HG02870 (cell line): Measurements from ENCODE around the gene FBXL19.

Experiments used
- ATAC-seq: cut with Tn5 transposase; IDR thresholded peaks from one replicate; pipeline ENCODE4 v1.9.1; 2021; ENCODE audit warnings: mild to moderate bottlenecking, moderate library complexity; ENCODE audit not compliant: unreplicated experiment

The FBXL19 gene

DNA sequence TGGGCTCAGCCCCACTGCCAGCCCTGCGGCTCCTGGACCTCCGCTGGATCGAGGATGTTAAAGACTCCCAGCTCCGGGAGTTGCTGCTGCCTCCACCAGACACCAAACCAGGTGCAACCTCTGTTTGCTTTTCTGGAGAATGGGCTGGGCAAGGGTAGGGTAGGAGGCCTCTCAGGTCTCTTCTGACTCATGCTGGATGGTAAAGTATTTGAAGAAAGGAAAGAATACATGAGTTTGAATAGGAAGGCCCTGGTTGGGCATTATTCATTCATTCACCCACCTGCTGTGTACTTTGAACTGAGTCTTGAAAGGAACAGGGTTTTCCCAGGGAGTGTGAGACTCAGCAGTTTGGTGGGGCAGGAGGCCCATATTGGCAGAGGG lies 19.0 kb downstream of the FBXL19 start:
- ATAC-seq = no peak

DNA sequence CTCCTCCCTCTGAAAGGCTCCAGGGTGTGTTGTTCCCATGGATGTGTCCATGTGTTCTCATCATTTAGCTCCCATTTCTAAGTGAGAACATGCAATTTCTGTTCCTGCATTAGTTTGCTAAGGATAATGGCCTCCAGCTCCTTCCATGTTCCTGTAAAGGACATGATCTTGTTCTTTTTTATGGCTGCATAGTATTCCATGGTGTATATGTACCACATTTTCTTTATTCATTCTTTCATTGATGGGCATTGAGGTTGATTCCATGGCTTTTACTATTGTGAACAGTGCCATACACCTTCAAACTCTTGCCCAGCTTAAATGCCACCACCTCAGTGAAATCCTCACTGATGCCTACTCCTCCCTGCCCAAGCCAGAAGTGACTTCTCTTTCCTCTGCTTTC lies 21.0 kb downstream of the FBXL19 start:
- no peak for ATAC-seq

DNA sequence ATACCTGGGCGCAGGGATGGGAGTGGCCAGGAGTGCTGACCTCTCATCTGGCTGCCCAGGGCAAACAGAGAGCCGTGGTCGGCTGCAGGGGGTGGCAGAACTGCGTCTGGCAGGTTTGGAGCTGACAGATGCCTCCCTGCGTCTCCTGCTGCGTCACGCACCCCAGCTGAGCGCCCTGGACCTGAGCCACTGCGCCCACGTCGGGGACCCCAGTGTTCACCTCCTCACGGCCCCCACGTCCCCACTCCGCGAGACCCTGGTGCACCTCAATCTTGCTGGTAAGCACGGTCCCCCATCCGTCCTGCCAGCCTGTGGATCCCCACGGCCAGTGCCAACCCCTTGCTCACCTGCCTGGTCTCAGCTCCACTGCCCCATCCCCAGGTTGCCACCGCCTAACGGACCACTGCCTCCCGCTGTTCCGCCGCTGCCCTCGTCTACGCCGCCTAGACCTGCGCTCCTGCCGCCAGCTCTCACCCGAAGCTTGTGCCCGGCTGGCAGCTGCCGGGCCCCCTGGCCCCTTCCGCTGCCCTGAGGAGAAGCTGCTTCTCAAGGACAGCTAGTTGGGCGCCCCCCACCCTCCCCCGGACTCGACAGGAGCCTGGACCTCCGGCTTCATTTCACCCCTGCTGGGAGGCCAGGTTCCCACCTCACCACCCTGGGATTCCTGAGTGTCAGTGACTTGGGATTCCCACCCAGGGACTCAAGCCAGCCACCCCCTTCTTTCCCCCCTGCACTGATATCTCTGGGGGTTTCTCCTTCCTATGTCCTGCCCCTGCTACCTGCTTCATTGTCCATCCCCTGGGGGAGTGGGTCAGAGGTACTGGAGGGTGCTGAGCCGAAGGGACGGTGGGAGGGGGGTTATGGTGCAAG lies 23.5 kb downstream of the FBXL19 start:
- ATAC-seq = no peak

DNA sequence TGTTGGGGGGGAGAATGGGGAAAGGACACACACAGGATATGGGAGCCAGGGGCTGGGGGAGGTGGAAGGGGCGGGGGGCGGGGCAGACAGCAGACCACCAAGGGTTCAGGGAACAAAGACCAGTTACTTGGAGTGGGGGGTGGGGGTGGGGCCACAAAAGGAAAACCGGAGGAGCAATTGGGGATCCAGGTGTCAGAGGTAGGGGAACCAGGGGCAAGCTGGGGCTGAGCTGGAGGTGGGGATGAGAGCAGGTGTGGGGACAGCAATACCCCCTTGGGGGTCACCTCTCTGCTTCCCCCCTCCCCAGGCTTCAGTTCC lies 24.1 kb downstream of the FBXL19 start:
- no peak for ATAC-seq

DNA sequence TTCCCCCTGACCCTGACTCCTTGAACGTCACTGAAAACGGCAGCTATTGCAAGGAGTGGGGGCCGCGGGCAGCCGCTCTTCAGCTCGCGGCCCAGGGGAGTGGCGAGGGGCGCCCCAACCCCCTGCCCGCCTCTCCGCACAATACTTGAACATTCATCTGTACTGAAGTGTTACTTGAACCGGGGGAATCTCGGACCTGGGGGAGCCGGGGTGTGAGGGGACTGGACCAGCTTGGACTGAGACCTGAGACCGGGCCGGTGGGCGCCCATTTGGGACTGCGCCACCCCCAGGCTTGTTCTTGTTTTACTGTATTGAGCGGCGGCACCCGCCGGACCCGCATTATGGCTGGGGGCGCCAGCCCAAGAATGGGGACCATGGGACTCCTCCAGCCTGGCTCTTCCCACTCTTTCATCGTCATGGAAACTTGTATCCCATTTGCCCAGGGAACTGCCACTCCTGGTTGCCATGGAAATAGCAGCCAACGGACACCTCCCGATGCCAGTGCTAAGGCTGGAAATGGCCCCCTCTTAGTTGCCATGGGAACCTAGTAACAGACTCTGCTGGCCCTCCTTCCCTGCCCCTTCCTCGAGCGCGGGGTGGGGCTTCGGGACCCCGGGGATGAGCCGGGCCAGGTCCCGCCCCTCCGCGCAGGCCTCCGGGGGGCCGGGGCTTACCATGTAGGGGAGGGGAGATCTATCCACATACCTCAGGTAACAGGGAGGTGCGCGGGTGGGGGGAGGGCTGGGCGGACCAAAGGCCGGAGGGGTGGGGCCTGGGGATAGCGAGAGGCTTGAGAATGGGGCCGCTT lies 24.7 kb downstream of the FBXL19 start:
- ATAC-seq = no peak

DNA sequence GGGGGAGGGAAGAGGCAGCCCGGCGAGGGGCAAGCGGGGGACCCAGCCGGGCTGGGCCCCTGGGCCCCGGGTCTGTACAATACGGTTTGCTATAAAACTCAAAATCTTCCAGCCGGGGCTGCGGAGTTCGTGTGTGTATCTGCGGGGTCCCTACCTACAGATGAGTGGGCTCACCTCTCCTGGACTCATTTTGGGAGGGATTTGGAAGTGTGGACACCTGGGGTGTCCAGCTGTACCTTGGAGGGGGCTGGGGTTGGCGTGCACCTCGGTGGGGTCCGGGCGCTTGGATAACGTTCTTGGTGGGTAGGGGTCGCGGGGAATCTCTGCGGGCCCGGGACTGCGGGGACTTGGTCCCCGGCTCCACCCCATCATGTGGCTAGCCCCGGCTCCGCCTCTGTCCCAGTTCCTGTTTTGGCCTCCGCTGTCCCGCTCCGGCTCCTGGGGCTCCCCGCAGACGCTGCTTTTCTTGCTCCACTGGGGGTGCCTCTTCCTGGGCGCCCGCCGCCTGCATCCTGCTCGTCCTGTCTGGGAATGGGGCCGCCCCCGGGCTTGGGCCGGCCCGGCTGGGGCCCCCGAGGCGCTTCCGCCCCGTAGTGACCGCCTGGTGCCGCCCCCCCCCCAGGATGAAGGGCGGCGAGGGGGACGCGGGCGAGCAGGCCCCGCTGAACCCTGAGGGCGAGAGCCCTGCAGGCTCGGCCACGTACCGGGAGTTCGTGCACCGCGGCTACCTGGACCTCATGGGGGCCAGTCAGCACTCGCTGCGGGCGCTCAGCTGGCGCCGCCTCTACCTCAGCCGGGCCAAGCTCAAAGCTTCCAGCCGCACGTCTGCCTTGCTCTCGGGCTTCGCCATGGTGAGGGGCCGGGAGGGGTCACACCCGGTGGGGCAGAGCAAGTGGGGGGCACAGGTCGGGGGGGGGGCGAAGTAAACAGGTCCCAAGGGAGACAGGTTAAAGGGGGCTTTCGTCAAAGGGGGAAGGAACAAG lies 25.6 kb downstream of the FBXL19 start, which contains the start of gene ORAI3:
TSS of gene ORAI3 (plus strand) at position 402 of the 983 bp plus-strand sequence. CDS start at position 624, 222 bp downstream.
- ATAC-seq = peak; percentile 59

DNA sequence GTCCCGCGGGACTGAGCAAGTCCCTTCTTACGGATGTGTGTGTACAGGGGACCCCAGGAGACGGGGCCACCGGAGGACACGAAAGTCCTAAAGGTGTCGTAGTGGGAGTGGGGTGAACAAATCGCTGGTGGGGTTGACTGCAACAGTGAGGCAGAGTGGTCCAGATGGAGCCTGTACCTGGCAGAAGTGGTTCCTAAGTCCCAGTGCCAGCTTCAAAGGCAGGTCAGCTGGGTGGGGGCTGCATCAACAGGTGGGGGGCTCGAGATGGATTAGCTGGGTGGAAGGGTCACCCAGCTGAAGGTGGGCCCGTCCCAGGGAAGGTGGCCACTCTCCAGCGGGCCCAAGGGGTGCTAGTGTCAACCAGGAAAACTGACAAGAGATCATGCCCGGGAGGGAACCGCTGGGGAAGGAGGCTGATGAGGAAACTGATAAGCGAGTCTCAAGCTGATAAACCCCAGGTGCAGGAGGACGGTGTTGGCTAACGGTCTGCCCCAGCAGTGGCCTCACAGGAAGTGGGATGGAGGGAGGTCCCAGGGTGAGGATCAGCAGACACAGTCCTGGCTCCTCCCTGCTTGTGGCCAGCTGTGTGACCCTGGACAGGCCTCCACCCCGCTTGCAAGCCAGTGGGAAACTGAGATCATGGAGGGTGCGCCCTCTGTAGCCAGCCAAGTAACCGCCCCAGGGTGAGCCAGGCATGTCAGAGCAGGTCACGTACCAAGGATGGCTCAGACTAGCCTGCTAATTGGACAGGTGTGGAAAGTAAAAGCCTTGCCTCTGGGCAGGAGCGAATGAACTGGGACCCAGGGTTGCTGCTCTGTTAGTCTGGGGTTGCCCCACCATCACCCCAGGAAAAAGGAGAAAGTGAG lies 26.5 kb downstream of the FBXL19 start:
- no peak for ATAC-seq

DNA sequence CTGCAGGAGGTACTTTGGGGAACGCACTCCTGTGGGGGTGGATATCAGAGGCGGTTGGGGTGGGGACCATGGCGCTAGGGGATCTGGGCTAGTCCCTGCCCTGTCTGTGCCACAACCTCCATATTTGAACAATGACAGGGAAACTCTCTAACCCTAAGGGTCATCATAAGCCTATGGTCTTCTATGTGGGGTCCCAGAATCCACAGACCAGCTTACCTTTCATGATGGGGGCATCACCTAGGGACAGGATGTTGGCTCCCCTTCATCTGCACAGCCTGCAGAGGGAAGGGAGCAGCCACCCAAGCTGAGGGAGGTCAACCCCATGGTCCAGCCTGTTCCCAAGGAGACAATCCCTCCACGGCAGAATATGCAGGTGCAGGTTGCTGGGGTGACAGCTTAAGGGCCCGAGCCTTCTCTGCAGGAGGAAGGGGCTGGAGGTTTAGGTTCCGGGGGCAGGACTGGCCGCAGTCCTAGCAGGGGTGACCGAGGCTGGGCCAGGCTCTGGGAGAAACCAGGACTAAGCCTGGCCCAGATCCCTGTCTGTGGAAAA lies 27.2 kb downstream of the FBXL19 start:
- no peak for ATAC-seq

DNA sequence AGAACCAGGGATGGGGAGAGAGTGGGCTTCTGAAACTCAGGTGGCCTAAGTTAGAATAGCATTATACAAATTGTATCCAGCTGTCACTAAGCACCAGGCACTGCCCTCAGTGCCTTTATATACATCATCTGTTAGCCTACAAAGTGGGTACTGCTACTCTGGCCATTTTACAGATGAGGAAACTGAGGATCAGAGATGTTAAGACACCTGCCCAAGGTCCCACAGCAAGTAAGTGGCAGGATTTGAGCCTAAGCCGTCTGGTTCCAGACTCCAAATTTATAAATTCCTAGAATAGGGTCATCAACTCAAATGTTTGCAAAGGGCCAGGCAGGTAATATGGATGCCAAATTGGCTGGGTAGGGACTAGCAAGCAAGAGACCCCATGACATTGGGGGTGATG lies 27.8 kb downstream of the FBXL19 start:
- ATAC-seq = no peak

DNA sequence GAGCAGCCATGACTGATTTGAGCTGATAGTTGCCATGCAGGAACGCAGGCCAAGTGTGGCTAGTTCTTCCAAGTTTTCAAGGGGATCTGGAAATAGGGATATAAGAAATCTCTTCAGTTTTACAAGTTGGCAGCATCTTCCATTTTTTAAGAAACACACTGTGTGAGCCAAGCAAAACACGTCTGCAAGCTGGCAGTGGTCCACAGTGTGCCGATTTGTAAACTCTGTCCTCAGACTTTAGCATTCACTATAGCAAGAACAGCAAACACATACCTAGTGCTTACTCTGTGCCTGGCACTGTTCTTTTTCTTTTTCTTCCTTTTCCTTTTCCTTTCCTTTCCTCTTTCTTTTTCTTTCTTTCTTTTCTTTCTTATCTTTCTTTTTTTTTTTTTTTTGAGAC lies 28.4 kb downstream of the FBXL19 start:
- ATAC-seq = no peak

DNA sequence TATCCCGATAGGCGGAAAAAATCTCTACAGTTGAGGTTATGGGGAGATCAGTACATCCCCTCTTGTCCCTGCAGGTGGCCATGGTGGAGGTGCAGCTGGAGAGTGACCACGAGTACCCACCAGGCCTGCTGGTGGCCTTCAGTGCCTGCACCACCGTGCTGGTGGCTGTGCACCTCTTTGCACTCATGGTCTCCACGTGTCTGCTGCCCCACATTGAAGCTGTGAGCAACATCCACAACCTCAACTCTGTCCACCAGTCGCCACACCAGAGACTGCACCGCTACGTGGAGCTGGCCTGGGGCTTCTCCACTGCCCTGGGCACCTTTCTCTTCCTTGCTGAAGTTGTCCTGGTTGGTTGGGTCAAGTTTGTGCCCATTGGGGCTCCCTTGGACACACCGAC lies 29.7 kb downstream of the FBXL19 start:
- no peak for ATAC-seq

DNA sequence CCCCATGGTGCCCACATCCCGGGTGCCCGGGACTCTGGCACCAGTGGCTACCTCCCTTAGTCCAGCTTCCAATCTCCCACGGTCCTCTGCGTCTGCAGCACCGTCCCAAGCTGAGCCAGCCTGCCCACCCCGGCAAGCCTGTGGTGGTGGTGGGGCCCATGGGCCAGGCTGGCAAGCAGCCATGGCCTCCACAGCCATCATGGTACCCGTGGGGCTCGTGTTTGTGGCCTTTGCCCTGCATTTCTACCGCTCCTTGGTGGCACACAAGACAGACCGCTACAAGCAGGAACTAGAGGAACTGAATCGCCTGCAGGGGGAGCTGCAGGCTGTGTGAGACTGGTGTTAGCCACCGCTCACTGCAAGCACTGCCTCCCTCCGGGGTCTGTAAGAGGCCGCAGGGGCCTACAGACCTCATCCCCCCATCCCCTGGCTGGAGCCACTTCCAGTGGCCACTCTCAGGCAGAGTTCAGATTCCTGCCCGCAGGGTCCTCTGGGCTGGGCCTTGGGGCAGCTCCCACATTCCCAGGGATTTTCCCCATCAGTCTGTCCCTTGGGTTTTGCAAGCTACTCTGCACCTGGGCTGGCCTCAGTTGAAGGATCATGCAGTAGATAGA lies 30.2 kb downstream of the FBXL19 start:
- no peak for ATAC-seq

DNA sequence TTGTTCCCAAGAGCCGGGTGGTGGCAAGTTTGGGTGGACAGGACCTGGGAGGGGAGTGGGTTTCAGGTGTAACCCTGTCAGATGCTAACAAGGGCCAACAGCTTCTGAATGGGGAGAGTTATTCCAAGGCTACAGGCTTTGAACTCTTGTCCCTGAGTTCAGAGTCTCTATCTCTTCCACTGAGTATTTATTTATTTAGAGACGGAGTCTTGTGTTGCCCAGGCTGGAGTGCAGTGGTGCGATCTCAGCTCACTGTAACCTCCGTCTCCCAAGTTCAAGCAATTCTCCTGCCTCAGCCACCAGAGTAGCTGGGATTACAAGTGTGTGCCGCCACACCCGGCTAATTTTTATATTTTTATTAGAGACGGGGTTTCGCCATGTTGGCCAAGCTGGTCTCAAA lies 31.6 kb downstream of the FBXL19 start:
- no peak for ATAC-seq

DNA sequence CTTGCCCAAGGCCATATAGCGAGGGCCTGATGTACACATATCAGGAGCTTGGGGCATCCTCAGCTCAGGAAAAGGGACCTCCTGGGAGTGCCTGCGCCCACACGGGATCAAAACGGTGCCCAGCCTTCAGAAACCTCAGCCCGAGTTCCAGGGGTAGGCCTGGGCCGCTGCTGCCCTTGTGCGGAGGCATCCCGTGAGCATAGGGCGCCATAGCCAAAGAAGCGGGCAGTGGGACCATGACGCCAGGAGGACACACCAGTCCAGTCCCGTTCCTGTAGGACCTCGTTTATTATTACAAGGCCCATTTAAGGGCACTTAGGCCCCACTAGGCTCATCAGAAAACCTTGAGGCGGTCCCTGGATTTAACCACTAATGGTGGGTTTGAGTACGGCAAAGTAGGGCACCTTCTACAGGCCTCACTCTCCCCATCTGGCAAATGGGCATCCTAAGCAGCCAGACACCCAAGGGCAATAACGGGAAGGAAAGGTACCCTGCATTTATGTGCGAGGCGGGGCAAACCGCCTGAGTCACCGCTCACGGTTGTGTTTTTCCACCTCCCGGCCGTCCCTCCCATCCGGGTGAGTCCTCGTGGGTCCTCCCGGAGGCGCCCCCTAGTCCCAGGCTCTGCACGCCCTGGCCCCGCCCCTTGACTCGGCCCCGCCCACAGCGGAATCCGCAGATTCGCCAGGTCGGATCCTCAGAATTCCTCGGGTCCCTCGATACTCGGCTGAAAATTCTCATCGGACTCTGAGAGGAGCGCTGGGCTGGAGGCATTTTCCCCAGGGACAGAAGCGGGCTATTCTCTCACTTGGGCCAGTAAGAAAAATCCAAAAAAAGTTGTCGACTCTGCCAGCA lies 33.5 kb downstream of the FBXL19 start:
- ATAC-seq = peak; percentile 39

DNA sequence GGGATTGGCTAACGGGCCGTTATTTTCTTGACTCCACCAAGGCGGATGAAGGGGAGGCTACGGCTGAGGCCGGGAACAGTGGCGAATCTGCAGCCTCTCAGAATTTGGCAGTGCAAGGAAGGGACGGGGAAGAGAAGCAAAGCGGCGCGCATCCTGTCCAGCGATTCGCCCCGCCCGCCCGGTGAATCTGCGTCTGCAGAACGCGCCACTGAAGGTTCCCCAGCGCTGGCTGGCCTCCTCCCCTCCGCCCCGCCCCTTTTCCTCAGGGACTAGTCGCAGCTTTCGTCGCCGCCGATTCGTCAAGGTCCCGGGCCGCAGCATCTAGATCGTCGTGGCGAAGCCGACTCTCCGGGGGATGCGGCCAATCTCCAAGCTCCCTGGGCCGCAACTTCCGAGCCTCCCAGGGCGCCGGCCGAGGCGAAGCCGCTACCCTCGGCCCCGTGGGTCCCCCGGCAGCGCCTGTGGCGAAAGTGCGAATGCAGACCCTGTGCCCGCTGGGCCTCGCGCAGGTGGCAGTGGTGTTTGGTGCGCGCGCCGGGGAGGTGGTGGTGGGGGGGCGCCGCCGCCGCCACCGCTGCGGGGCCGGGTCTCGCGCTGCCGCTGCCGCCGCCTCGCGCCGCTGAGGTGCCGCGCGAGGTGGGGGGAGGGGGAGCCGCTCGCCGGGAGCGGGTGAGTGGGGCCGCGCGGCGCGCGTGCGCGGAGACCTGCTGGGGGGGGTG lies 34.2 kb downstream of the FBXL19 start, which contains the start of gene SETD1A:
TSS of gene SETD1A (plus strand) at position 299 of the 719 bp plus-strand sequence. CDS start 978 bp downstream, outside the sequence.
- peak; percentile 66 for ATAC-seq

DNA sequence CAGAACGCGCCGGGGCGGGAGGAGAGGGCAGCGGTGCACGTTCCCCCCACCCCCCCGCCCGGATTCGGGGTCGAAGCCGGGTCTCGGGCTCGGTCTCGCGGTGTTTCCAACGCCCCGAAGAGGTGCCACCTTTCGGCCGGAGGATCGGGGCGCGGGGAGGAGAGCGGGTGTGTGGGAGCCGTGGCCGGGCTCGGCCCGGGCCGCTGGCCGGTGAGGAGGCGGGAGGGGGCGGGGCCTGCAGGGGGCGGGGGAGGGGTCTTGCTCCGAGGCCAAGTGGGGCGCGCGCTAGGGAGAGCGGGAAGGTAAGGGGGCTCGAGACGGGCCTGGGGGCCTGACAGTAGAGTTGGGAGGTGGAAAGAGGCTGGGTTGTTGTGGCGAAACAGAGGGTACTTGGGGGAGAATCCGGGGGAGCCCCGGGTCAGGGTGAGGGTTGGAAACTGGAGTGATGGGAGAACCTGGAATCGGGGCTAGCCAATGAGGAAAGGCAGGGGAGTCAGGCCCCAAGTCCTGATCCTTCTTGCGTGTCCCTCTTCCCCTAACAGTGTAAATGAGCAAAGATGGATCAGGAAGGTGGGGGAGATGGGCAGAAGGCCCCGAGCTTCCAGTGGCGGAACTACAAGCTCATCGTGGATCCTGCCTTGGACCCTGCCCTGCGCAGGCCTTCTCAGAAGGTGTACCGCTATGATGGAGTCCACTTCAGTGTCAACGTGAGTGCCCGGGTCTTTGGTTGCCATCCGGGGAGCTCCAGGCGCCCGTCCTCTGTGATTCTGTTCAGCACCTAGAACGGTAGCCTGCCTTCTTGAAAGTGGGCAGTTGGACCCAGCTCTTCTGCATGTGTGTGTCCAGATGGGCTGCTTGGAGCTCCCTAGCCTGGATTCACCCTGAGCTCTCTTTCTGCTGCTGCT lies 35.1 kb downstream of the FBXL19 start:
- ATAC-seq = peak; percentile 14

DNA sequence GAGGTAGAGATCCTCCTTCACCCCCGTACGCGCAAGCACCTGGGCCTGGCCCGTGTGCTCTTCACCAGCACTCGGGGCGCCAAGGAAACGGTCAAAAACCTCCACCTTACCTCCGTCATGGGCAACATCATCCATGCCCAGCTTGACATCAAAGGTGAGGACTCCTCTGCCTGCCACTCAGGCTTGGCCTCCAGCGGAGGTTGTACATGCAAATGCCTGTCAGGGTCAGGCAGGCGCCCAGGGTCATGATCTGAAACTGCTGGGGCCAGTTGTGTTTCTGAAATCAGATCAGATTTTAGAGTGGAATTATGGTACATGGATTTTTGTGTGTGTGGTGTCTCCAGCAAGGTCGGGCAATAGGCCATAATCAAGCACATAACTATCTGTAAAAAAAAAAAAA lies 38.0 kb downstream of the FBXL19 start:
- no peak for ATAC-seq
